Measurements from ENCODE around the gene TGFBRAP1. TPM values are rescaled to one million over a fixed set of nuclear protein-coding genes. Genes with fewer than 3 reads are reported as not detected.

The TGFBRAP1 gene
- total and polyA plus RNA-seq, 9 donors = 7.2 to 19.1 (median 16.4) TPM

GRCh38 chr2:105373344-105373781, 43.8 kb upstream of the TGFBRAP1 start:
- Histone ChIP-seq H3K27ac (peak overlapping the region; percentile 79 to 98), H3K27me3 (no peaks in the 10 kb centered on the region), H3K4me1 (ENCODE audit: insufficient read depth) (peaks cover 41% of the 10 kb centered on the region), H3K9me3 (no peaks in the 10 kb centered on the region), H3K36me3 (no peaks in the 10 kb centered on the region), H3K4me3 (no peak overlapping the region)
- TF ChIP-seq, protein P1, sequence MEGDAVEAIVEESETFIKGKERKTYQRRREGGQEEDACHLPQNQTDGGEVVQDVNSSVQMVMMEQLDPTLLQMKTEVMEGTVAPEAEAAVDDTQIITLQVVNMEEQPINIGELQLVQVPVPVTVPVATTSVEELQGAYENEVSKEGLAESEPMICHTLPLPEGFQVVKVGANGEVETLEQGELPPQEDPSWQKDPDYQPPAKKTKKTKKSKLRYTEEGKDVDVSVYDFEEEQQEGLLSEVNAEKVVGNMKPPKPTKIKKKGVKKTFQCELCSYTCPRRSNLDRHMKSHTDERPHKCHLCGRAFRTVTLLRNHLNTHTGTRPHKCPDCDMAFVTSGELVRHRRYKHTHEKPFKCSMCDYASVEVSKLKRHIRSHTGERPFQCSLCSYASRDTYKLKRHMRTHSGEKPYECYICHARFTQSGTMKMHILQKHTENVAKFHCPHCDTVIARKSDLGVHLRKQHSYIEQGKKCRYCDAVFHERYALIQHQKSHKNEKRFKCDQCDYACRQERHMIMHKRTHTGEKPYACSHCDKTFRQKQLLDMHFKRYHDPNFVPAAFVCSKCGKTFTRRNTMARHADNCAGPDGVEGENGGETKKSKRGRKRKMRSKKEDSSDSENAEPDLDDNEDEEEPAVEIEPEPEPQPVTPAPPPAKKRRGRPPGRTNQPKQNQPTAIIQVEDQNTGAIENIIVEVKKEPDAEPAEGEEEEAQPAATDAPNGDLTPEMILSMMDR (IDR thresholded peaks at IDR 0.05) = no peak
- TF ChIP-seq POLR2A (IDR thresholded peaks at IDR 0.05) (no peak), EP300 (IDR thresholded peaks at IDR 0.05) (no peak)
- WGBS, 3 donors = 6 to 24% (median 14%) methylated on average over 9 of the region's 9 CpGs
- intact Hi-C loops (cut with DNase I) = loop anchor here in 2 of 4 donors (5.0 kb wide), 1 partner anchor 144 kb away; no protein-coding TSS in a partner anchor
- DNase-seq = peak; percentile 70 to 89 (median 84)

- Histone ChIP-seq H3K27ac (peak overlapping the region; percentile 26 to 98), H3K4me3 (no peak overlapping the region), H3K36me3 (no peaks in the 10 kb centered on the region), H3K9me3 (no peaks in the 10 kb centered on the region), H3K27me3 (no peaks in the 10 kb centered on the region), H3K4me1 (ENCODE audit: insufficient read depth) (peaks cover 29% of the 10 kb centered on the region)
- intact Hi-C loops (cut with DNase I) = loop anchor here in 3 of 4 donors (2.0 to 5.0 kb wide), 2 partner anchors 145 to 149 kb away; no protein-coding TSS in a partner anchor
- TF ChIP-seq EP300 (IDR thresholded peaks at IDR 0.05) = no peak
- no peak for TF ChIP-seq POLR2A (IDR thresholded peaks at IDR 0.05)
- TF ChIP-seq, protein P1 (IDR thresholded peaks at IDR 0.05) = no peak
- WGBS, 3 donors = 27 to 50% (median 29%) methylated on average over 4 of the region's 4 CpGs
- peak in 2 of 5 donors; percentile 27 to 40 for DNase-seq
Observed at GRCh38 chr2:105371810-105372209, 42.3 kb upstream of the TGFBRAP1 start.

- H3K4me1 ChIP-seq (ENCODE audit: insufficient read depth) = peaks cover 27% of the 10 kb centered on the region
- DNase-seq = peak in 1 of 5 donors; percentile 38
- TF ChIP-seq EP300 (IDR thresholded peaks at IDR 0.05) (no peak), POLR2A (IDR thresholded peaks at IDR 0.05) (no peak)
- TF ChIP-seq, protein P1 (IDR thresholded peaks at IDR 0.05) = no peak
- H3K27ac ChIP-seq = peak overlapping the region; percentile 26 to 98
- no peaks in the 10 kb centered on the region for H3K9me3 ChIP-seq
- H3K36me3 ChIP-seq = no peaks in the 10 kb centered on the region
- intact Hi-C loops (cut with DNase I) = loop anchor here in 3 of 4 donors (2.0 to 5.0 kb wide), 2 partner anchors 146 to 150 kb away; no protein-coding TSS in a partner anchor
- no peak overlapping the region for H3K4me3 ChIP-seq
- H3K27me3 ChIP-seq = no peaks in the 10 kb centered on the region
- WGBS, 3 donors = 29 to 60% (median 36%) methylated on average over 10 of the region's 10 CpGs
Observed at GRCh38 chr2:105371156-105371555, 41.6 kb upstream of the TGFBRAP1 start.

DNA sequence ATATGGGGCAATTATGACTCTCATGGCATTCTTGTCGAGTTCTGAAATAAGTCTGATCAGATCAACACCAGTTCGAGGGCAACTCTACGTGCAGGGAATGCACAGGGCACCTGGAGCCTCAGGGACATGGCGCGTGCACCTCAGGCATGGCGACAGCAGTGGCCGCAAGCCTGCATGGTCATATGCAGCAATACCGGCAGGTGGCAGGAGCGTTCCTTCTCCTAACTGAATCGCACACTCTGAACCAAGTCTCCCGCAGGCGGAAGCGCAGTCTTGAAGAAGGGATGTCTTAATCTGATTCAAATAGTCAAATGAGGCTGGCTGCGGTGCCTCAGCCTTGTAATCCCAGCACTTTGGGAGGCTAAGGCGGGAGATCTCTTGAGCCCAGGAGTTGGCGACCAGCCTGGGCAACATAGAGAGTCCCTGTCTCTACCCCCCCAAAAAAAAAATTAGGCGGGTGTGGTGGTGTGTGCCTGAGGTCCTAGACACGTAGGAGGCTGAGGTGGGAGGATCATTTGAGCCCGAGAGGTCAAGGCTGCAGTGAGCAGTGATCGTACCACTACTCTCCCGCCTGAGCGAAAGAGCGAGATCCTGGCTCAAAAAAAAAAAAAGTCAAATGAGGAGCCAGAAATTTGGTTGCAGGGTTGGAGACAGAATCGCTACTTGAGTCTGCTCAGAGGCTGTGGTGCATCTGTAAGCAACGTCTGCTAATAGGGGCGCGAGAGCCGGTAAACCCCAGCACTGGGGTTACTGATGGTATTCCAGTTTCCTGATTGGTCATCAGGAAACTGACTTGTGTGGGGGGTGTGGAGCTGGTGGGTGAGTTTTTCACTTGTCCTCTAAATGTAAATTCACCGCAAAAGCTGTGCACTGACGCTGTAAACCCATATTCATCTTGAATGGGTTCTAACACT, 40.5 kb upstream of the TGFBRAP1 start:
- Histone ChIP-seq H3K9me3 (no peaks in the 10 kb centered on the region), H3K4me1 (ENCODE audit: insufficient read depth) (peaks cover 19% of the 10 kb centered on the region), H3K4me3 (no peak overlapping the region), H3K36me3 (no peaks in the 10 kb centered on the region), H3K27ac (peak overlapping the region in 1 of 2 donors; percentile 98), H3K27me3 (no peaks in the 10 kb centered on the region)
- peak; percentile 80 to 88 (median 87) for DNase-seq
- intact Hi-C loops (cut with DNase I) = loop anchor here in 3 of 4 donors (2.0 to 5.0 kb wide), 2 partner anchors 147 to 151 kb away; no protein-coding TSS in a partner anchor
- TF ChIP-seq, protein P1 (IDR thresholded peaks at IDR 0.05) = peak; percentile 79 to 91 (median 89)
- no peak for TF ChIP-seq POLR2A (IDR thresholded peaks at IDR 0.05)
- 20 to 26% (median 25%) methylated on average over 30 of the region's 30 CpGs for WGBS, 3 donors
